Loucy (cell line): ENCODE data around the gene IMP3.

Experiments
- CTCF ChIP-seq: fragments of 200-600 bp; sonication (generic); conservative IDR thresholded peaks from 2 replicates; pipeline ENCODE4 v1.5.1; 2014; ENCODE audit warnings: mild to moderate bottlenecking, antibody characterized with exemption, low read length
- EZH2phosphoT487 ChIP-seq: fragments of 200-600 bp; IDR thresholded peaks from 2 replicates; pipeline ENCODE4 v1.6.1; 2018; ENCODE audit warnings: antibody characterized with exemption, mild to moderate bottlenecking, moderate library complexity, borderline replicate concordance

GRCh38 chr15:75655931-75656330 lies 15.9 kb upstream of the IMP3 start:
- TF ChIP-seq CTCF: no peak
- TF ChIP-seq EZH2phosphoT487: no peak
